ENCODE results near the gene FRMD4A. TPM values are rescaled to one million over a fixed set of nuclear protein-coding genes. Genes with fewer than 3 reads are reported as not detected.

The FRMD4A gene
- polyA plus RNA-seq, 1 of the 3 experiments (the other 2 are of a cell fraction): 37.7 TPM

DNA sequence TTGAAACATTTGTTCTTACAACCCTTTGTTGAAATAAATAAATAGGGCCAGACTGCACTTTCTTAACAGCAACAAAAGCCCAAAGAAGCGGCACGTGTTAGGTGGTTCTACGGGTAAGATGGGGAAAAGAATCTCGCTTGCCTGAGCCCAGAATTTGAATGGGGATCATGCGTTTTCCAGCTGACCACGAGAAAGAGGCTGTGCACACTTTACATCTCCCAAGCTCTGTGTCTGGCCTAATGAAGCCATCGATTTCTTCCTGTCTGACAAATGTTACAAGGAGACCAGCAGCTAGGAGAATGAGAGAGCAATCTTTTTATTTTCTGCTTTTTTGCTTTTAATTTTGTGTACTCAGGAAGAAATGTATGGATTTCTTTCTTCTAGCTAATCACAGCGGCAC lies 52.2 kb downstream of the FRMD4A start:
- Histone ChIP-seq H3K27ac (ENCODE audit: low read depth in 2 of 2, low read length in 1 of 2) (no peak overlapping the region), H3K79me2 (ENCODE audit: insufficient read depth) (no peaks in the 10 kb centered on the region), H3K4me2 (no peak overlapping the region), H3K9me2 (no peaks in the 10 kb centered on the region), H3K9me3 (no peaks in the 10 kb centered on the region), H3K9ac (no peak overlapping the region), H3K36me3 (replicated peaks in 1 of 2; ENCODE audit: control insufficient read depth in 1 of 2, insufficient read depth in 2 of 2, low read length in 1 of 2) (no peaks in the 10 kb centered on the region), H3K4me3 (ENCODE audit: low read depth in 2 of 2, low read length in 1 of 2) (no peak overlapping the region), H3K4me1 (ENCODE audit: control insufficient read depth in 1 of 2, insufficient read depth in 2 of 2, low read depth in 1 of 2, low read length in 1 of 2) (no peaks in the 10 kb centered on the region), H3F3A (replicated peaks; ENCODE audit: insufficient read depth) (no peaks in the 10 kb centered on the region), H4K20me1 (ENCODE audit: insufficient read depth) (no peaks in the 10 kb centered on the region), H2AFZ (ENCODE audit: low read depth) (no peak overlapping the region), H3K27me3 (ENCODE audit: insufficient read depth) (no peaks in the 10 kb centered on the region; the same call in 1 of the 2 replicates)
- DNase-seq: no peak
- POLR2A ChIA-PET: no interaction called here
- no peak for TF ChIP-seq NRF1 (IDR thresholded peaks at IDR 0.05; ENCODE audit: low read depth, low read length)
- TF ChIP-seq EP300 (IDR thresholded peaks at IDR 0.05; ENCODE audit: borderline replicate concordance in 1 of 2, low read depth in 1 of 2, low read length in 1 of 2): no peak
- 43% methylated on average over 8 of the region's 8 CpGs for WGBS (ENCODE audit: low lambda C conversion rate)
- CTCF ChIA-PET: no interaction called here

- Histone ChIP-seq H3K4me3 (ENCODE audit: low read depth in 2 of 2, low read length in 1 of 2) (no peak overlapping the region), H3K79me2 (ENCODE audit: insufficient read depth) (no peaks in the 10 kb centered on the region), H3K27me3 (ENCODE audit: insufficient read depth) (no peaks in the 10 kb centered on the region; the same call in 1 of the 2 replicates), H2AFZ (ENCODE audit: low read depth) (no peak overlapping the region), H3F3A (replicated peaks; ENCODE audit: insufficient read depth) (no peaks in the 10 kb centered on the region), H4K20me1 (ENCODE audit: insufficient read depth) (no peaks in the 10 kb centered on the region), H3K9ac (no peak overlapping the region), H3K36me3 (replicated peaks in 1 of 2; ENCODE audit: control insufficient read depth in 1 of 2, insufficient read depth in 2 of 2, low read length in 1 of 2) (no peaks in the 10 kb centered on the region), H3K9me2 (no peaks in the 10 kb centered on the region), H3K9me3 (no peaks in the 10 kb centered on the region), H3K27ac (ENCODE audit: low read depth in 2 of 2, low read length in 1 of 2) (no peak overlapping the region), H3K4me2 (no peak overlapping the region), H3K4me1 (ENCODE audit: control insufficient read depth in 1 of 2, insufficient read depth in 2 of 2, low read depth in 1 of 2, low read length in 1 of 2) (no peaks in the 10 kb centered on the region)
- no peak for DNase-seq
- 24% methylated on average over 4 of the region's 4 CpGs for WGBS (ENCODE audit: low lambda C conversion rate)
- POLR2A ChIA-PET: no interaction called here
- CTCF ChIA-PET: no interaction called here
- TF ChIP-seq ZBTB33 (IDR thresholded peaks at IDR 0.05; ENCODE audit: borderline replicate concordance, low read depth) (no peak), FOXM1 (IDR thresholded peaks at IDR 0.05; ENCODE audit: low read depth) (no peak), RFX5 (IDR thresholded peaks at IDR 0.05; ENCODE audit: low read length) (no peak)
These were observed 54.5 kb downstream of the FRMD4A start for GRCh38 chr10:14276210-14276609.

GRCh38 chr10:14271621-14272020 lies 59.1 kb downstream of the FRMD4A start:
- TF ChIP-seq FOXJ3 (CRISPR knock-in tag; IDR thresholded peaks at IDR 0.05) (no peak), GATA2 (CRISPR knock-in tag; IDR thresholded peaks at IDR 0.05) (no peak), REST (IDR thresholded peaks at IDR 0.05; ENCODE audit: low read depth, low read length) (no peak), CHD2 (IDR thresholded peaks at IDR 0.05; ENCODE audit: low read length, partially characterized antibody) (no peak), ELF1 (IDR thresholded peaks at IDR 0.05) (no peak), NFIC (IDR thresholded peaks at IDR 0.05; ENCODE audit: borderline replicate concordance) (no peak), USF2 (IDR thresholded peaks at IDR 0.05; ENCODE audit: borderline replicate concordance, low read depth, low read length) (no peak)
- H3K9ac ChIP-seq: no peak overlapping the region
- ChIA-PET POLR2A (no interaction called here), CTCF (no interaction called here)
- no peaks in the 10 kb centered on the region; the same call in 1 of the 2 replicates for H3K27me3 ChIP-seq (ENCODE audit: insufficient read depth)
- H3K36me3 ChIP-seq (replicated peaks in 1 of 2; ENCODE audit: control insufficient read depth in 1 of 2, insufficient read depth in 2 of 2, low read length in 1 of 2): no peaks in the 10 kb centered on the region
- H3K9me2 ChIP-seq: no peaks in the 10 kb centered on the region
- no peaks in the 10 kb centered on the region for H4K20me1 ChIP-seq (ENCODE audit: insufficient read depth)
- H3K4me3 ChIP-seq (ENCODE audit: low read depth in 2 of 2, low read length in 1 of 2): no peak overlapping the region
- H3K4me2 ChIP-seq: no peak overlapping the region
- no peaks in the 10 kb centered on the region for H3K79me2 ChIP-seq (ENCODE audit: insufficient read depth)
- 67% methylated on average over 3 of the region's 3 CpGs for WGBS (ENCODE audit: low lambda C conversion rate)
- no peak overlapping the region for H3K27ac ChIP-seq (ENCODE audit: low read depth in 2 of 2, low read length in 1 of 2)
- H3K4me1 ChIP-seq (ENCODE audit: control insufficient read depth in 1 of 2, insufficient read depth in 2 of 2, low read depth in 1 of 2, low read length in 1 of 2): no peaks in the 10 kb centered on the region
- no peak for DNase-seq
- no peak overlapping the region for H2AFZ ChIP-seq (ENCODE audit: low read depth)
- no peaks in the 10 kb centered on the region for H3F3A ChIP-seq (replicated peaks; ENCODE audit: insufficient read depth)
- no peaks in the 10 kb centered on the region for H3K9me3 ChIP-seq
